GM21447 (cell line): ENCODE results near the gene SPNS1.
"Not testable (repeated sequence)": the region's sequence is repeated elsewhere in the genome, so short reads cannot be mapped to it uniquely, and the experiment has no call there.

Experiments used
- ATAC-seq: cut with Tn5 transposase; IDR thresholded peaks from one replicate; pipeline ENCODE4 v1.9.1; 2021; ENCODE audit not compliant: unreplicated experiment

Gene SPNS1

GRCh38 chr16:28987170-28987853 lies 12.7 kb downstream of the SPNS1 start:
- ATAC-seq = no peak

DNA sequence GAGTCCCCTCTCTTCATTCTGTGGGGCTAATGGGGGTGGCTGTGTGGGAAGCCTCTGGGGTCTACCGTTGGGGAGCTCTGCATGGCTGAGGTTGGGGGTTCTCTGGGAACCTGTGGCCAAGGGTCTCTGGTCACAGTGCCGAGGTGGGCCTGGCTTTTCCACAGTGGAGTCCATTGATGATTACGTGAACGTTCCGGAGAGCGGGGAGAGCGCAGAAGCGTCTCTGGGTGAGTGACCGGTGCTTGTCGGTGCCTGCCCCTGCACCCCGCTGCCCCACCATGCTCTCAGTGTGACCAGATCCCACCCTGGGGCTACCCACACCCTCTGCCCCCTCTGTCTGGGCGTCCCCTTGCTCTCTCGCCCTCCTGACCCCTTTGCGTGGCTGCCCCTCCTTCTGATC lies 14.8 kb downstream of the SPNS1 start:
- ATAC-seq = no peak

DNA sequence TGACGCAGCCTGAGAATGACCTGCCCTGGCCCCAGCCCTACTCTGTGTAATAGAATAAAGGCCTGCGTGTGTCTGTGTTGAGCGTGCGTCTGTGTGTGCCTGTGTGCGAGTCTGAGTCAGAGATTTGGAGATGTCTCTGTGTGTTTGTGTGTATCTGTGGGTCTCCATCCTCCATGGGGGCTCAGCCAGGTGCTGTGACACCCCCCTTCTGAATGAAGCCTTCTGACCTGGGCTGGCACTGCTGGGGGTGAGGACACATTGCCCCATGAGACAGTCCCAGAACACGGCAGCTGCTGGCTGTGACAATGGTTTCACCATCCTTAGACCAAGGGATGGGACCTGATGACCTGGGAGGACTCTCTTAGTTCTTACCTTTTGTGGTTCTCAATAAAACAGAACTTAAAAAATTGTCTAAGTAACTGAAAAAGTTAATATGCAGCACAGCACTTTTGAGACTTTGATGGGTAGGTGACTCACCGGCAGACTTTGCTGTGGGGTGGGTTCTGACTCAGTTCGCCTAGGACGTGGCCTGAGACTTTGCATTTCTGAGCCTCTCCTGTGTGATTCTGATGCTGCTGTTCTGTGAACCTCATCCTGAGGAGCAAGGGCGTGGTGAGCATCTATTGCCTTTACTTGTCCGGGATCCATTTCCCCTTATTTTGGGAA lies 15.9 kb downstream of the SPNS1 start:
- ATAC-seq = no peak

DNA sequence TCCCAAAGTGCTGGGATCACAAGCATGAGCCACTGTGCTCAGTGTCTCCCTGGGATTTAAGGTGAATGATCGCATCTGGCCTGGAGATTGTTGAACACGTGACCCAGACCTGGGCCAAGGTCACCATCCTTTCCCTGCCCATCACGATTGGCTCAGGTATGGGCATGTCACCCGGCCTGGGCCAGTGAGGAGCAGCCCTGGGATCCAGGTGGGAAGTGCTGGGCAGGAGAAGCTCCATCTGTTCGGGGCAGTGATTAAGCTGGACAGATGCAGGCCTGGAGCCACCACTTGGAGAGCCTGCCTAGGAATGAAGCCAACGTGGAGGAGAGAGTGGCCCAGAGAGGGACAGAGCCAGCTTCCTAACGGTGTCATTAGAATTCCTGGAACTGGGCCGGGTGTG lies 17.1 kb downstream of the SPNS1 start:
- ATAC-seq = no peak

DNA sequence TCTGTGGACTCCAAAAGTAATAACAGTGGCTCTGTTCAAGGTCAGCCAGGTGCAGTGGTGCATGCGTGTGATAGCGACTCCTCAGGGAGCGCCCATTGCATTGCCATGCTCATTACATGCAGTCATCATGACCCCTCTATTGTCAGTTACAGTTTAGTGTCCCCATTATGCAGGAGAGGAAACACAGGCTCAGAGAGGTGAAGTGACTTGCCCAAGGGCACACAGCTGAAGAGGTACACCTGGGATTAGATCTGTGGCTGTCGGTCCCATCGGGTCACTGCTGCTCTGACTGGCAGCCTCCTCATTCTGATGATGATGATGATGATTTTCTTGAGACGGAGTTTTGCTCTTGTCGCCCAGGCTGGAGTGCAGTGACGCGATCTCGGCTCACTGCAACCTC lies 17.9 kb downstream of the SPNS1 start:
- ATAC-seq = no peak

GRCh38 chr16:28998837-28999236 lies 24.3 kb downstream of the SPNS1 start:
- ATAC-seq = no peak

DNA sequence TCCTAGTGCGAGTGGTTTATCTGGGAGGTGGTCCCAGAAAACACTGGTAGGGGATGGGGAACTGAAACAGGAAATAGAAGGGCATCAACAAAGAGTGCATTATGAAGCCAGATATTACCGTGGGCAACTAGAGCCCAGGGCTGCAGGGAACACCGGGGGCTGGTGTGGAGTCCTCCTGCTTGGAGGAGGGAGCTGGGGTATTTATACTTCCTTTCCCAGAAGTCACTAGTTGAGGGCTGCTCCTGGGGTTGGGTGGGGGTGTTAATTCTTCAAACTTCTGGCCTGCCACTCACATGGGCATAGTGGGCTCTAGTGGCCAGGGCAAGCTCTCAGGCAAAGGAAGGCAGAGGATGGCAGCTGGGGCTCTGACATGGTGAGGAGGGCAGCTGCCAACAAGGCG lies 25.0 kb downstream of the SPNS1 start:
- no peak for ATAC-seq

GRCh38 chr16:29000019-29000418 lies 25.4 kb downstream of the SPNS1 start:
- ATAC-seq = no peak

DNA sequence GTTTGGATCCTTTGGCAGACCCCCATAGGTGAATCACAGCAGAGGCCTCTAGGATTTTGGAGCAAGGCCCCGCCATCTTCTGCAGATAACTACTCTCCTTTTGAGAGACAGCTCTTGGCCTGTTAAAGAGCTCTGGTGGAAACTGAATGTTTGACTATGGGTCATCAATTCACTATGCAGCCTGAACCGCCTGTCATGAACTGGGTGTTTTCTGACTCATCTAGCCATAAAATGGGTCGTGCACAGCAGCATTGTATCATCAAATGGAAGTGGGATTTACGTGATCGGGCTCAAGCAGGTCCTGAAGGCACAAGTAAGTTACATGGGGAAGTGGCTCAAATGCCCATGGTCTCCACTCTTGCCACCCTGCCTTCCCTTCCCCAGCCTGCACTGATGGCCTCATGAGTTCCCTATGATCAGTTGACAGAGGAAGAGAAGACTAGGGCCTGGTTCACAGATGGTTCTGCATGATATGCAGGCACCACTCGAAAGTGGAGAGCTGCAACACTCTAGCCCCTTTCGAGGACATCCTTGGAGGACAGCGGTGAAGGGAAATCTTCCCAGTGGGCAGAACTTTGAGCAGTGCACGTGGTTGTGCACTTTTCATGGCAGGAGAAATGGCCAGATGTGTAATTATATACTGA lies 30.0 kb downstream of the SPNS1 start:
- not testable (repeated sequence) for ATAC-seq

GRCh38 chr16:29007730-29008593 lies 33.4 kb downstream of the SPNS1 start:
- ATAC-seq = no peak

- no peak for ATAC-seq
These were observed 34.7 kb downstream of the SPNS1 start for GRCh38 chr16:29009050-29009837.

- no peak for ATAC-seq
These were observed 35.2 kb downstream of the SPNS1 start for GRCh38 chr16:29009838-29010166.

- ATAC-seq = no peak
These were observed 36.5 kb downstream of the SPNS1 start for GRCh38 chr16:29011112-29011511.

- no peak for ATAC-seq
These were observed 37.3 kb downstream of the SPNS1 start for GRCh38 chr16:29011851-29012250.

- ATAC-seq = no peak
These were observed 38.5 kb downstream of the SPNS1 start for GRCh38 chr16:29012913-29013553.

DNA sequence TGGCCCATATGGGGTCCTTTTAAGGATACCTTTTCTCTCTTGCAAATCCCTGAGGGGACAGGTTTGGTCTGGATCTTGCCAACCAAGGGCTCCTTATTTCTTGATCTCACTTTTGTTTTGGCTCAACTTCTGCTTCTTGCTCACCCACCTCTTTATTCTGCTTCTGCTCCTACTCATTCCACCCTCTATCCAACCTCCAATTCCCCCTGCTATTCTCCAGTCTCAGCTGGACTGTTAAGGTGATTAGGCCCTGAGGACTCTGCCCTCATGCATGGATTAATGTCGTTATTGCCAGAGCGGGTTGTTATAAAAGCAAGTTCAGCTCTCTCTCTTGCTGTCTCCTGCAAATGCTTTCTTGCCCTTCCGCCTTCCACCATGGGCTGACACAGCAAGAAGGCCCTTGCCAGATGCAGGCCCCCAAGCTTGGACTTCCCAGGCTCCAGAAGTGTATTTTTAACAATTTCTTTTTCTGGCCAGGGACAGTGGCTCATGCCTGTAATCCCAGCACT lies 40.0 kb downstream of the SPNS1 start:
- no peak for ATAC-seq

DNA sequence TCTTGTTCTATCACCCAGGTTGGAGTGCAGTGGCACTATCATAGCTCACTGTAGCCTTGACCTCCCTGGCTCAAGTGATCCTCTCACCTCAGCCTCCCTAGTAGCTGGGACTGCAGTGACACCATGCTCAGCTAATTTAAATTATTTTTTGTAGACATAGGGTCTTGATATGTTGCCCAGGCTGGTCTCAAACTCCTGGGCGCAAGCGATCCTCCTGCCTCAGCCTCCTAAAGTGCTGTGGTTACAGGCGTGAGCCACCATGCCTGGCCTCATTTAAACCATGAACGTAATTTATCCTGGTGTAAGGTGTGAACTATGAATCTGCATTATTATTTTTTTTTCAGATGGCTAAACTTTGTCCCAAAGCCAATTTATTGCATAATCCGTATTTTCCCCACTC lies 47.6 kb downstream of the SPNS1 start:
- no peak for ATAC-seq

- no peak for ATAC-seq
These were observed 49.0 kb downstream of the SPNS1 start for GRCh38 chr16:29023279-29024277.

DNA sequence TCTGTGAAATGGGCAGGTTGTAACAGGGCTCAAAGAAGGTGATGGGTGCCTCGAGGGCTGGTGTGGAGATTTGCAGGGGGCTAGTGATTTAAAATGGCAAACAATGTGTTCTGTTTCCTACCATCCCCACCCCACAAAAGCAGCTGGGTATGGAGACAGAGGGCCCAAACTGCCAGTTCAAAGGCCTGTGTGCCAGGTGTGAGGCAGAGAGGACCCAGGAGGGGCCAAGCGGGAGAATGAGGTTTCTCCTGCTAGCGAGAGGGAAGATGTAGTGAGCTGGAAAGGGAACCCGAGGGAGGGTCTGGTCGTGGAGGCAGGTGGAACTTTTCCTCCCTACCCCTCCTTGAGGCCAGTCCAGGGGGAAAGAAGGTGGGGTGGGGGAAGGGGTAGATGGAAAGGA lies 49.7 kb downstream of the SPNS1 start:
- no peak for ATAC-seq
